HCT116 (cell line): ENCODE results near the gene GRB7. TPM values are rescaled to one million over a fixed set of nuclear protein-coding genes. Genes with fewer than 3 reads are reported as not detected.

ENCODE experiments used
- ATAC-seq: fragments of 200-7000 bp; cut with Tn5 transposase; 2 replicates; pipeline ENCODE4 v1.9.1; 2020; ENCODE audit warnings: mild to moderate bottlenecking, moderate library complexity
- BruUV-seq: library from RNA; stranded (reverse); fragments of 400-500 nt; replicated peaks from 2 replicates; lab custom pipeline; 2021; lab: Mats Ljungman, UMichigan
- CTCF ChIA-PET: fragments of 300-600 bp; sonication (Branson Sonifier 250); formaldehyde crosslinking; loops from one replicate; lab custom pipeline; 2021; ENCODE audit warnings: antibody characterized with exemption; lab: Charles Lee
- POLR2A ChIA-PET: fragments of 300-600, 350-600 bp; sonication (Branson Sonifier 250); formaldehyde crosslinking; loops from one replicate; lab custom pipeline; 2021; ENCODE audit warnings: antibody characterized with exemption; lab: Charles Lee
- RAD21 ChIA-PET, 2 experiments: fragments of 300-600 bp; sonication (Branson Sonifier 250); formaldehyde crosslinking; loops; one replicate each; lab custom pipeline; 2023; ENCODE audit warnings: low total read pairs in 2 of 2; ENCODE audit not compliant: uncharacterized antibody in 2 of 2, unreplicated experiment in 2 of 2, low non-redundant PET in 1 of 2; lab: Charles Lee
- DNase-seq: peaks from one replicate; pipeline ENCODE4 v3.0.0-alpha.2; 2010; ENCODE audit warnings: low read depth, low spot score
- H2AFZ ChIP-seq: fragments of 200-600 bp; shearing (Covaris generic), sonication (generic); 2 replicates; pipeline ENCODE4 v1.6.1; 2017; ENCODE audit warnings: low read depth, mixed run types, mixed read lengths, antibody characterized with exemption, low read length; ENCODE audit not compliant: poor library complexity, severe bottlenecking
- H3K27ac ChIP-seq: 2 replicates; pipeline ENCODE4 v1.5.1; 2012; ENCODE audit warnings: low read depth, low read length
- H3K27me3 ChIP-seq: fragments of 200-600 bp; sonication (generic); 2 replicates; pipeline ENCODE4 v1.6.1; 2016; ENCODE audit warnings: mixed run types, low read length, mixed read lengths; ENCODE audit not compliant: insufficient read depth
- H3K36me3 ChIP-seq, 2 experiments: fragments of 200-500 bp in 1 of 2; fragments of 200-600 bp in 1 of 2; sonication (Bioruptor generic) in 1 of 2; sonication (generic) in 1 of 2; 2 replicates each; pipeline versions ENCODE4 v1.5.1 to v1.6.1; 2014 to 2016; ENCODE audit warnings: low read length in 2 of 2, inconsistent platforms in 1 of 2, mixed read lengths in 1 of 2, mixed run types in 1 of 2; ENCODE audit not compliant: insufficient read depth in 2 of 2, control insufficient read depth in 1 of 2
- H3K4me1 ChIP-seq, 2 experiments: fragments of 200-600 bp in 1 of 2; sonication (generic) in 1 of 2; 2 replicates each; pipeline versions ENCODE4 v1.5.1 to v1.6.1; 2012 to 2017; ENCODE audit warnings: low read length in 2 of 2, inconsistent platforms in 1 of 2, mild to moderate bottlenecking in 1 of 2, mixed read lengths in 1 of 2, mixed run types in 1 of 2, moderate library complexity in 1 of 2; ENCODE audit not compliant: insufficient read depth in 2 of 2, control insufficient read depth in 1 of 2
- H3K4me2 ChIP-seq: fragments of 200-600 bp; sonication (generic); 2 replicates; pipeline ENCODE4 v1.6.1; 2017; ENCODE audit warnings: mixed run types, low read length, mixed read lengths
- H3K4me3 ChIP-seq, 2 experiments: fragments of 200-600 bp in 1 of 2; sonication (generic) in 1 of 2; replicated peaks in 1 of 2; 2 replicates each; pipeline ENCODE4 v1.5.1; 2011 to 2016; ENCODE audit warnings: low read length in 2 of 2, control low read depth in 1 of 2, low read depth in 1 of 2, mild to moderate bottlenecking in 1 of 2, mixed read lengths in 1 of 2, mixed run types in 1 of 2
- H3K79me2 ChIP-seq: fragments of 200-600 bp; sonication (generic); 2 replicates; pipeline ENCODE4 v1.6.1; 2017; ENCODE audit warnings: mild to moderate bottlenecking, mixed run types, low read length, moderate library complexity, mixed read lengths; ENCODE audit not compliant: insufficient read depth
- H3K9ac ChIP-seq: fragments of 200-600 bp; sonication (generic); 2 replicates; pipeline ENCODE4 v1.6.1; 2016; ENCODE audit warnings: low read length, mixed read lengths
- H3K9me2 ChIP-seq: fragments of 200-600 bp; sonication (generic), shearing (Covaris generic); 2 replicates; pipeline ENCODE4 v1.6.1; 2017; ENCODE audit warnings: mixed run types, mild to moderate bottlenecking, moderate library complexity; ENCODE audit not compliant: insufficient read depth
- H3K9me3 ChIP-seq, 2 experiments: fragments of 200-500 bp in 1 of 2; fragments of 200-600 bp in 1 of 2; sonication (Bioruptor generic) in 1 of 2; sonication (generic) in 1 of 2; 2 replicates each; pipeline ENCODE4 v1.6.1; 2014 to 2017; ENCODE audit warnings: low read length in 2 of 2, mixed read lengths in 2 of 2, inconsistent platforms in 1 of 2, low read depth in 1 of 2, mild to moderate bottlenecking in 1 of 2, mixed run types in 1 of 2, moderate library complexity in 1 of 2; ENCODE audit not compliant: control insufficient read depth in 1 of 2, insufficient read depth in 1 of 2
- H4K20me1 ChIP-seq: fragments of 200-600 bp; sonication (generic), shearing (Covaris generic); 2 replicates; pipeline ENCODE4 v1.6.1; 2017; ENCODE audit warnings: mixed run types, mild to moderate bottlenecking, moderate library complexity; ENCODE audit not compliant: insufficient read depth
- ATF3 ChIP-seq: IDR thresholded peaks from 2 replicates; pipeline ENCODE4 v1.6.1; 2012
- CBX3 ChIP-seq: IDR thresholded peaks from 2 replicates; pipeline ENCODE4 v1.6.1; 2012; ENCODE audit warnings: low read depth
- CEBPB ChIP-seq: IDR thresholded peaks from 2 replicates; pipeline ENCODE4 v1.6.1; 2012; ENCODE audit warnings: low read depth
- EZH2 ChIP-seq: fragments of 200-600 bp; sonication (generic); IDR thresholded peaks from 2 replicates; pipeline ENCODE4 v1.6.1; 2017; ENCODE audit warnings: antibody characterized with exemption, mixed run types
- EZH2phosphoT487 ChIP-seq: fragments of 200-600 bp; IDR thresholded peaks from 2 replicates; pipeline ENCODE4 v1.6.1; 2018; ENCODE audit warnings: antibody characterized with exemption, borderline replicate concordance
- MAX ChIP-seq: IDR thresholded peaks from 2 replicates; pipeline ENCODE4 v1.6.1; 2012
- POLR2A ChIP-seq: IDR thresholded peaks from 2 replicates; pipeline ENCODE4 v1.7.0; 2011; ENCODE audit warnings: borderline replicate concordance; ENCODE audit not compliant: insufficient read depth, insufficient read length; ENCODE audit errors: extremely low read depth
- POLR2AphosphoS5 ChIP-seq: IDR thresholded peaks from 2 replicates; pipeline ENCODE4 v1.6.1; 2011; ENCODE audit warnings: mild to moderate bottlenecking, low read depth, low read length, moderate library complexity
- RAD21 ChIP-seq: IDR thresholded peaks from 2 replicates; pipeline ENCODE4 v1.6.1; 2012; ENCODE audit warnings: low read depth, mild to moderate bottlenecking
- SP1 ChIP-seq: IDR thresholded peaks from 2 replicates; pipeline ENCODE4 v1.6.1; 2012; ENCODE audit warnings: low read depth
- TCF7L2 ChIP-seq: IDR thresholded peaks from 2 replicates; pipeline ENCODE4 v1.7.0; 2011; ENCODE audit warnings: borderline replicate concordance, inconsistent platforms; ENCODE audit not compliant: insufficient read depth, insufficient read length; ENCODE audit errors: extremely low read depth
- YY1 ChIP-seq: IDR thresholded peaks from 2 replicates; pipeline ENCODE4 v1.6.1; 2011; ENCODE audit warnings: low read length, low read depth, moderate library complexity, mild to moderate bottlenecking; ENCODE audit not compliant: insufficient replicate concordance; ENCODE audit errors: extremely low read depth
- ZBTB33 ChIP-seq: IDR thresholded peaks from 2 replicates; pipeline ENCODE4 v1.6.1; 2011; ENCODE audit warnings: mild to moderate bottlenecking, low read length, moderate library complexity; ENCODE audit not compliant: insufficient replicate concordance; ENCODE audit errors: extremely low read depth
- ZFX ChIP-seq: fragments of 450-650 bp; IDR thresholded peaks from 2 replicates; pipeline ENCODE4 v1.6.1; 2017
- ZNF274 ChIP-seq: fragments of 200-500 bp; sonication (Bioruptor generic); IDR thresholded peaks from 2 replicates; pipeline ENCODE4 v1.6.1; 2014; ENCODE audit warnings: mild to moderate bottlenecking, low read depth, low read length, inconsistent platforms
- intact Hi-C: fragments of 100-400 bp; cut with micrococcal nuclease; formaldehyde crosslinking; loops from 2 replicates; pipeline ENCODE4 v1.10.0; 2022
- total RNA-seq: library from RNA; stranded (reverse); gene quantifications from one replicate; pipeline ENCODE4 v1.2.1, GENCODE V29; 2021; ENCODE audit not compliant: unreplicated experiment
- TF ChIP-seq, protein P1 (sequence below): IDR thresholded peaks from 2 replicates; pipeline ENCODE4 v1.6.1; 2012; ENCODE audit warnings: low read depth

GRB7 gene
- total RNA-seq, 1 experiment from 2014 or later, result 51.9 TPM

- DNase-seq, result no peak
- TF ChIP-seq POLR2A (no peak), ATF3 (no peak), CBX3 (no peak), ZNF274 (no peak), TCF7L2 (no peak), YY1 (no peak), CEBPB (no peak), ZFX (no peak), POLR2AphosphoS5 (no peak), EZH2 (no peak), EZH2phosphoT487 (no peak), MAX (no peak), SP1 (no peak), ZBTB33 (no peak), RAD21 (no peak)
- TF ChIP-seq, protein P1, sequence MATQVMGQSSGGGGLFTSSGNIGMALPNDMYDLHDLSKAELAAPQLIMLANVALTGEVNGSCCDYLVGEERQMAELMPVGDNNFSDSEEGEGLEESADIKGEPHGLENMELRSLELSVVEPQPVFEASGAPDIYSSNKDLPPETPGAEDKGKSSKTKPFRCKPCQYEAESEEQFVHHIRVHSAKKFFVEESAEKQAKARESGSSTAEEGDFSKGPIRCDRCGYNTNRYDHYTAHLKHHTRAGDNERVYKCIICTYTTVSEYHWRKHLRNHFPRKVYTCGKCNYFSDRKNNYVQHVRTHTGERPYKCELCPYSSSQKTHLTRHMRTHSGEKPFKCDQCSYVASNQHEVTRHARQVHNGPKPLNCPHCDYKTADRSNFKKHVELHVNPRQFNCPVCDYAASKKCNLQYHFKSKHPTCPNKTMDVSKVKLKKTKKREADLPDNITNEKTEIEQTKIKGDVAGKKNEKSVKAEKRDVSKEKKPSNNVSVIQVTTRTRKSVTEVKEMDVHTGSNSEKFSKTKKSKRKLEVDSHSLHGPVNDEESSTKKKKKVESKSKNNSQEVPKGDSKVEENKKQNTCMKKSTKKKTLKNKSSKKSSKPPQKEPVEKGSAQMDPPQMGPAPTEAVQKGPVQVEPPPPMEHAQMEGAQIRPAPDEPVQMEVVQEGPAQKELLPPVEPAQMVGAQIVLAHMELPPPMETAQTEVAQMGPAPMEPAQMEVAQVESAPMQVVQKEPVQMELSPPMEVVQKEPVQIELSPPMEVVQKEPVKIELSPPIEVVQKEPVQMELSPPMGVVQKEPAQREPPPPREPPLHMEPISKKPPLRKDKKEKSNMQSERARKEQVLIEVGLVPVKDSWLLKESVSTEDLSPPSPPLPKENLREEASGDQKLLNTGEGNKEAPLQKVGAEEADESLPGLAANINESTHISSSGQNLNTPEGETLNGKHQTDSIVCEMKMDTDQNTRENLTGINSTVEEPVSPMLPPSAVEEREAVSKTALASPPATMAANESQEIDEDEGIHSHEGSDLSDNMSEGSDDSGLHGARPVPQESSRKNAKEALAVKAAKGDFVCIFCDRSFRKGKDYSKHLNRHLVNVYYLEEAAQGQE, result no peak
- TF ChIP-seq, all 23 proteins: peak for 0
- H3K36me3 ChIP-seq, result peaks cover 0 to 14% of the 10 kb centered on the region in 2 experiments; a peak in 1 of 4 replicates
- intact Hi-C loops, result loop anchor here (10.0 kb wide), 1 partner anchor 222 kb away; no protein-coding TSS in a partner anchor
- RAD21 ChIA-PET, result no interaction called here
- no peak overlapping the region for H3K9ac ChIP-seq
- peaks cover 10% of the 10 kb centered on the region; the same call in 1 of the 2 replicates for H3K79me2 ChIP-seq
- no peak overlapping the region for H3K4me2 ChIP-seq
- no peak overlapping the region for H3K4me3 ChIP-seq
- H3K4me1 ChIP-seq, result peaks cover 18 to 45% of the 10 kb centered on the region in 2 experiments
- no peaks in the 10 kb centered on the region for H3K9me3 ChIP-seq
- H3K27ac ChIP-seq, result no peak overlapping the region
- no TSS peak for BruUV-seq
- CTCF ChIA-PET, result interaction anchor here (0.5 kb wide), 1 partner anchor 443 kb away, joined by 3 read pairs; no protein-coding TSS in a partner anchor
- H3K27me3 ChIP-seq, result no peaks in the 10 kb centered on the region
- POLR2A ChIA-PET, result no interaction called here
- no peaks in the 10 kb centered on the region for H4K20me1 ChIP-seq
- ATAC-seq, result no peak
- H3K9me2 ChIP-seq, result no peaks in the 10 kb centered on the region
- no peak overlapping the region for H2AFZ ChIP-seq
Observed at GRCh38 chr17:39732586-39732985, 5.2 kb upstream of the GRB7 start.
